Tibial nerve (tissue), 4 donors: Measurements from ENCODE around the gene ERVFRD-1.

Experiments used
- EP300 ChIP-seq, 2 donors: sonication (generic); formaldehyde crosslinking; IDR thresholded peaks; one replicate each; pipeline ENCODE4 v1.6.1; 2017; ENCODE audit warnings: antibody characterized with exemption in 2 of 2, mild to moderate bottlenecking in 1 of 2
- POLR2A ChIP-seq, 2 donors: fragments of 450-650 bp; IDR thresholded peaks; one replicate each; pipeline ENCODE4 v1.6.1; 2017; ENCODE audit warnings: antibody characterized with exemption in 2 of 2, mild to moderate bottlenecking in 2 of 2, moderate library complexity in 2 of 2
- TF ChIP-seq, protein P1 (sequence below), 5 experiments: fragments of 200-600 bp in 3 of 5; fragments of 450-650 bp in 2 of 5; sonication (generic) in 3 of 5; IDR thresholded peaks; one replicate each; pipeline ENCODE4 v1.5.1; 2016 to 2019; ENCODE audit warnings: antibody characterized with exemption in 5 of 5, mild to moderate bottlenecking in 3 of 5, moderate library complexity in 2 of 5

DNA sequence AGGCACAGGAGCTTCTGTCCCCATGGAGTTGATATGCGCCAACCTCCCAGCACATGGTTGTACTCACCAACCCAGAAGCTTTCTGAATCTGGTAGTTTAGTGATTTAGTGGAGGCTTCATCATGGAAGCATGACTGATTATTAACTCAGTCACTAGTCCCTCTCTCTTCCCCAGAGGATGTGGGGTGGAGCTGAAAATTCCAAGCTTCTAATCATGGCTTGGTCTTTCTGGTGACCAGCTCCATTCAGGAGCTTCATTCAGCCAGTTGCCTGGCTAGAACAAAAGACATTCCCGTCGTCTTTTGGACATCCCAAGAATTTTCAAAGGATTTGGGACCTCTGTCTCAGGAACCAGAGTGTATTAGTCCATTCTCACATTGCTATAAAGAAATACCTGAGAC lies 31.2 kb downstream of the ERVFRD-1 start:
- no peak for TF ChIP-seq EP300 (IDR thresholded peaks at IDR 0.05)
- TF ChIP-seq, protein P1, sequence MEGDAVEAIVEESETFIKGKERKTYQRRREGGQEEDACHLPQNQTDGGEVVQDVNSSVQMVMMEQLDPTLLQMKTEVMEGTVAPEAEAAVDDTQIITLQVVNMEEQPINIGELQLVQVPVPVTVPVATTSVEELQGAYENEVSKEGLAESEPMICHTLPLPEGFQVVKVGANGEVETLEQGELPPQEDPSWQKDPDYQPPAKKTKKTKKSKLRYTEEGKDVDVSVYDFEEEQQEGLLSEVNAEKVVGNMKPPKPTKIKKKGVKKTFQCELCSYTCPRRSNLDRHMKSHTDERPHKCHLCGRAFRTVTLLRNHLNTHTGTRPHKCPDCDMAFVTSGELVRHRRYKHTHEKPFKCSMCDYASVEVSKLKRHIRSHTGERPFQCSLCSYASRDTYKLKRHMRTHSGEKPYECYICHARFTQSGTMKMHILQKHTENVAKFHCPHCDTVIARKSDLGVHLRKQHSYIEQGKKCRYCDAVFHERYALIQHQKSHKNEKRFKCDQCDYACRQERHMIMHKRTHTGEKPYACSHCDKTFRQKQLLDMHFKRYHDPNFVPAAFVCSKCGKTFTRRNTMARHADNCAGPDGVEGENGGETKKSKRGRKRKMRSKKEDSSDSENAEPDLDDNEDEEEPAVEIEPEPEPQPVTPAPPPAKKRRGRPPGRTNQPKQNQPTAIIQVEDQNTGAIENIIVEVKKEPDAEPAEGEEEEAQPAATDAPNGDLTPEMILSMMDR (IDR thresholded peaks at IDR 0.05): no peak
- no peak for TF ChIP-seq POLR2A (IDR thresholded peaks at IDR 0.05)
